Upper lobe of right lung (tissue), 1 donor: ENCODE results near the gene GRIN3B. TPM values are rescaled to one million over a fixed set of nuclear protein-coding genes. Genes with fewer than 3 reads are reported as not detected.

Experiments
- ATAC-seq: fragments of 200-7000 bp; cut with Tn5 transposase; one replicate; pipeline ENCODE4 v1.9.1; 2020; ENCODE audit warnings: mild to moderate bottlenecking, moderate library complexity
- DNase-seq: peaks from one replicate; pipeline ENCODE4 v3.0.0-alpha.2; 2020
- H3K27ac ChIP-seq: fragments of 200-600 bp; one replicate; pipeline ENCODE4 v1.8.0; 2022
- H3K27me3 ChIP-seq: fragments of 200-600 bp; one replicate; pipeline ENCODE4 v1.8.0; 2022; ENCODE audit warnings: mild to moderate bottlenecking
- H3K36me3 ChIP-seq: fragments of 200-600 bp; one replicate; pipeline ENCODE4 v1.8.0; 2022
- H3K4me1 ChIP-seq: fragments of 200-600 bp; one replicate; pipeline ENCODE4 v1.8.0; 2022
- H3K4me3 ChIP-seq: fragments of 200-600 bp; one replicate; pipeline ENCODE4 v1.8.0; 2022; ENCODE audit warnings: mild to moderate bottlenecking
- H3K9me3 ChIP-seq: fragments of 200-600 bp; one replicate; pipeline ENCODE4 v1.8.0; 2022
- intact Hi-C: fragments of 100-400 bp; cut with DNase I; formaldehyde crosslinking; loops from one replicate; pipeline ENCODE4 v1.11.0; 2022
- total RNA-seq: library from RNA; stranded (reverse); fragmentation: NEBNext Ultra II Directional; extraction: Animal tissue kit (Norgen Biotek cat#: 25700); gene quantifications from one replicate; pipeline ENCODE4 v1.2.1, GENCODE V29; 2021
- TF ChIP-seq, protein P1 (sequence below): fragments of 200-600 bp; IDR thresholded peaks from one replicate; pipeline ENCODE4 v1.8.0; 2022; ENCODE audit warnings: antibody characterized with exemption
- donor health status: DM: no; HTN: yes; CAD: no; lungs with severe emphysema.

Gene GRIN3B
- total RNA-seq, 1 donor from 2014 or later, result not detected

DNA sequence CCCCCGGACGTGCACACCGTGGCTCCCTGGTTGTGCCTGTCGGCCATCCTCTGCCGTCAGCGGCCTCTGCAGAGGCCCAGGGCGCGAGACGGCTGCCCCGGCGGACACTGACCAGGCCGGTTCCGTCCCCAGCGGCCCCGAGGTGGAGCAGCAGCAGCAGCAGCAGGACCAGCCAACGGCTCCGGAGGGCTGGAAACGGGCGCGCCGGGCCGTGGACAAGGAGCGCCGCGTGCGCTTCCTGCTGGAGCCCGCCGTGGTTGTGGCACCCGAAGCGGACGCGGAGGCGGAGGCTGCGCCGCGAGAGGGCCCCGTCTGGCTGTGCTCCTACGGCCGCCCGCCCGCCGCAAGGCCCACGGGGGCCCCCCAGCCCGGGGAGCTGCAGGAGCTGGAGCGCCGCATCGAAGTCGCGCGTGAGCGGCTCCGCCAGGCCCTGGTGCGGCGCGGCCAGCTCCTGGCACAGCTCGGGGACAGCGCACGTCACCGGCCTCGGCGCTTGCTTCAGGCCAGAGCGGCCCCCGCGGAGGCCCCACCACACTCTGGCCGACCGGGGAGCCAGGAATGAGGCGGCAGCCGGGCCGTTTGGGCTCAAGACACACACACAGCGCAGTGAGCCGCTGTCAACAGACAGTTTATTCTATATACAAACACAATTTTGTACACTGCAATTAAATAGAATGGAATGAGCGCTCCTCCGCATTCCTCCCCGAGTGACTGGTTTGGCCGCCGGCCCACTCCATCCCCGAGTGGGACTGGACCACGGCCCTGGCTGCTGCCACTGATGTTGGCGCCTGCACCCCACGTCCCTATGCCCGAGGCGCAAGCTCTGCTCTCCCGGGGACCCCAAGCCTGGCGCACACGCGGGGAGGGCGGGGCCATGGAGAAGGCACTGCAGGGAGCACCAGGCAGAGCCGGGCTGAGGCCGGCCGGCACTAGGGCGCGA lies 9.1 kb downstream of the GRIN3B start:
- H3K27me3 ChIP-seq, result no peaks in the 10 kb centered on the region
- H3K27ac ChIP-seq, result peak overlapping the region; percentile 36
- H3K4me3 ChIP-seq, result no peak overlapping the region
- intact Hi-C loops, result no loop called here
- ATAC-seq, result peak; percentile 7
- TF ChIP-seq, protein P1, sequence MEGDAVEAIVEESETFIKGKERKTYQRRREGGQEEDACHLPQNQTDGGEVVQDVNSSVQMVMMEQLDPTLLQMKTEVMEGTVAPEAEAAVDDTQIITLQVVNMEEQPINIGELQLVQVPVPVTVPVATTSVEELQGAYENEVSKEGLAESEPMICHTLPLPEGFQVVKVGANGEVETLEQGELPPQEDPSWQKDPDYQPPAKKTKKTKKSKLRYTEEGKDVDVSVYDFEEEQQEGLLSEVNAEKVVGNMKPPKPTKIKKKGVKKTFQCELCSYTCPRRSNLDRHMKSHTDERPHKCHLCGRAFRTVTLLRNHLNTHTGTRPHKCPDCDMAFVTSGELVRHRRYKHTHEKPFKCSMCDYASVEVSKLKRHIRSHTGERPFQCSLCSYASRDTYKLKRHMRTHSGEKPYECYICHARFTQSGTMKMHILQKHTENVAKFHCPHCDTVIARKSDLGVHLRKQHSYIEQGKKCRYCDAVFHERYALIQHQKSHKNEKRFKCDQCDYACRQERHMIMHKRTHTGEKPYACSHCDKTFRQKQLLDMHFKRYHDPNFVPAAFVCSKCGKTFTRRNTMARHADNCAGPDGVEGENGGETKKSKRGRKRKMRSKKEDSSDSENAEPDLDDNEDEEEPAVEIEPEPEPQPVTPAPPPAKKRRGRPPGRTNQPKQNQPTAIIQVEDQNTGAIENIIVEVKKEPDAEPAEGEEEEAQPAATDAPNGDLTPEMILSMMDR, result no peak
- H3K9me3 ChIP-seq, result no peaks in the 10 kb centered on the region
- peaks cover 51% of the 10 kb centered on the region for H3K36me3 ChIP-seq
- no peaks in the 10 kb centered on the region for H3K4me1 ChIP-seq
- no peak for DNase-seq

DNA sequence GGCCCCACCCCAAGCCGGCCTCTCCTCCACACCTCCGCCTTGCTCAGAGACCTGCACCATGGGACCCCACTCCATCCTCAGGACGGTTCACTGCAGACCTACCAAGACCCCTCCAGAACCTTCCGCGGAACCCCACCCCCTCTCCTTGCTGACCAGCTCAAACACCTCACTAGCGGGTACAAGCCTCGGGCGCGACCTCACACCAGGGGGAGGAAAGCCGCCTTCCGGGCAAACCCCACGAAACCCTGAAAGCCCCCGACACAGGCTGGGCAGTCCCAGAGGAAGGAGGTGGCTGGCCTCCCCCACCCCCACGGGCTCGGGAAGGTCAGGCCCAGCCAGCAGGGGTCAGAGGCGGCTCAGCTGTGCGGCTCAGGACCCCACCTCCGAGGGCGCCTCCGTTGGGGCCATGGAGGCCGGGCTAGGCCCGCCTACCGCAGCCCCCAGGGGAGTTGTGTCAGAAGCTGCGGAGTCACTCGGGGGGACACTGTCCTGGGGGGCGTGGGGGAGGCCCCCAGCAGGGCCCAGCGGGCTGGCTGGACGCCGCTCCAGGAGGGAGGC lies 9.8 kb downstream of the GRIN3B start:
- TF ChIP-seq, protein P1, result no peak
- H3K4me1 ChIP-seq, result no peaks in the 10 kb centered on the region
- intact Hi-C loops, result no loop called here
- no peaks in the 10 kb centered on the region for H3K9me3 ChIP-seq
- no peak overlapping the region for H3K4me3 ChIP-seq
- H3K27me3 ChIP-seq, result no peaks in the 10 kb centered on the region
- peak overlapping the region; percentile 36 for H3K27ac ChIP-seq
- ATAC-seq (no peak), DNase-seq (no peak)
- H3K36me3 ChIP-seq, result peaks cover 52% of the 10 kb centered on the region

DNA sequence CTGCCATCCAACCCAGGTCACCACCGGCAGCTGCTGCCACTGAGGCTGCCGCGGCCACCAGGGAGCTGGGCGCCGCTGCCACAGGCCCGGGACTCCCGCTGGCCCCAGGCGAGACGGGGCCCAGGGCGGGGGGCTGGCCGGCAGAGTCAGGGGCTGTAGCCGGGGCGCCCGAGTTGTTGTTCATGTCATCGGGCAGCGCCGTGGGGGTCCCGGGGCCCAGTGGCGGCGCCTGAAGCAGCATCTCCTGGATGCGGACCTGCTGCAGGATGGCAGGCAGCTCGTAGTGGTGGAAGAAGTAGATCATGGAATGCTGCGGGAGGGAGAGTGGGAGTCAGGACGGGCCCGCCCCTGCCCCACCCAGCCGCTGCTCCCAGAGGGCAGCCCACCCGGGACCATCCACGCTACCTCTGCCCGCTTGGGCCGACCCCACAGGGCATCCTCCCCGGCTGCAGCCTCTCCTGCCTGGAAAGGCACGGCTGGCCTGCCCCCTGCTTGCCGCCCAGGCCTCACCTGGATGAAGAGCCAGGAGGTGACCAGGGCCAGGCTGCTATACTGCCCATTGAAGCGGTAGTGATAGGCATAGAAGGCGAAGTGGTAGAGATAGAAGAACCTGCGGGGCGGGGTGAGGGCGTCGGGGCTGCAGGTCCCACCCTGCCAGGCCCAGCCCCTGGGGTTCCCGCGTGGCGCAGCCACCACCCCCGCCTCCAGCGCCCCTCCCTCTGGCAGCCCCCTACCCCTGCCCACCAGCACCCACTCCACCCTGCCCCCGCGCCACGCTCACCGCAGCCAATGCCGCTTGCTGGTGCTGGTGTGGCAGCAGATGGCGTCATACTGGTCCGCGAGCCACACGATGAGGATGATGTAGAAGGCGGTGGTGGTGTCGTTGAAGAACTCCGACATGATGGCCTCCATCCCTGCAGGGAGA lies 10.6 kb downstream of the GRIN3B start:
- ATAC-seq, result no peak
- DNase-seq, result no peak

DNA sequence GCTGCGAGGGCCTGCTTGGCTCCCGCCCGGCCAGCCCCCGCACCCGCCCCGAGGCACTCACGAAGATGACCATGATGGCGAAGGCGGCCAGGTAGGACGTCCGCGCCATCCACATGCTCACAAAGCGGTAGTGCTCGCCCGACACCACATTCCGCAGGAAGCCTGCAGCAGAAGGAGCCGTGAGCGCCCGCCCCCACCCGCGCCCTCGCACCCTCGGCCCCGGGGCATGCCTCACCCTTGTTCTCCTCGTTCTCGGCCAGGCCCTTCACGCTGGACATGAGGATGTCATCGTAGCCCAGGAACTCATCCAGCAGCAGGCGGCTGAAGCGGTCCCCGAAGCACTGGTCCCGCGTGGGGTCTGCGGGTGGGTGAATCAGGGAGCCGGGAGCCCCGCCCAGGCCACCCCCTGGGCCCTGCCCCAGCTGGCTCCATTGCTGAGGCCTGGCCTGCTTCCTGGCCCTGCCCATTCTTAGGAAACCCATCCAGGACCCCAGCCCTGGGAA lies 11.7 kb downstream of the GRIN3B start:
- intact Hi-C loops, result no loop called here
- TF ChIP-seq, protein P1, result no peak
- DNase-seq (no peak), ATAC-seq (no peak)
- no peak overlapping the region for H3K4me3 ChIP-seq
- H3K27me3 ChIP-seq, result no peaks in the 10 kb centered on the region
- H3K4me1 ChIP-seq, result peaks cover 12% of the 10 kb centered on the region
- no peaks in the 10 kb centered on the region for H3K9me3 ChIP-seq
- peaks cover 52% of the 10 kb centered on the region for H3K36me3 ChIP-seq
- H3K27ac ChIP-seq, result no peak overlapping the region

More for the DNA sequence above, 10.6 kb downstream of the GRIN3B start:
- Histone ChIP-seq H3K27me3 (no peaks in the 10 kb centered on the region), H3K4me1 (peaks cover 2% of the 10 kb centered on the region), H3K27ac (no peak overlapping the region), H3K9me3 (no peaks in the 10 kb centered on the region), H3K36me3 (peaks cover 52% of the 10 kb centered on the region), H3K4me3 (no peak overlapping the region)
- TF ChIP-seq, protein P1, result no peak
- intact Hi-C loops, result no loop called here

DNA sequence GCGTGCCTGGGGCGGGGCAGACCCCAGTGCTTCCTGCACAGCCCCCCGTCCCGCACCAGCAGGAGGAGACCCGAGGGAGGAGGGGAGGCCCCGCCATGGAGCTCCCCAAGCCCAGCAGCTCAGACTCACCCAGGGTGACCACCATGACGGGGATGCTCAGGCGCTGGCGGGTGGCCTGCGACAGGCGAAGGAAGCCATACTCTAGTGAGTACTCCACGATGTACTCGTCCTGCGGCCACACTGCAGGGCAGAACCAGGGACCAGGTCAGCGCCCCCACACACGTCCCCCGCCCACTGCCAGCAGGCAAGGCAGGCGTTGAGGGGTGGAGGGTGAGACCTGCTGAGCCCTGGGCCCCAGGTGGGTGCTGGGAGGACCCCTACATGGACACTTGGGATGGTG lies 12.1 kb downstream of the GRIN3B start:
- H3K4me3 ChIP-seq, result no peak overlapping the region
- no peaks in the 10 kb centered on the region for H3K9me3 ChIP-seq
- TF ChIP-seq, protein P1, result no peak
- H3K27ac ChIP-seq, result no peak overlapping the region
- H3K4me1 ChIP-seq, result peaks cover 17% of the 10 kb centered on the region
- no peak for DNase-seq
- H3K27me3 ChIP-seq, result no peaks in the 10 kb centered on the region
- no peak for ATAC-seq
- intact Hi-C loops, result no loop called here
- H3K36me3 ChIP-seq, result peaks cover 52% of the 10 kb centered on the region
